Pons (tissue), 1 donor: ENCODE data around the gene AUH.

Source experiments
- DNase-seq: peaks from one replicate; pipeline ENCODE4 v3.0.0-alpha.2; 2016; ENCODE audit warnings: low spot score

The AUH gene

DNA sequence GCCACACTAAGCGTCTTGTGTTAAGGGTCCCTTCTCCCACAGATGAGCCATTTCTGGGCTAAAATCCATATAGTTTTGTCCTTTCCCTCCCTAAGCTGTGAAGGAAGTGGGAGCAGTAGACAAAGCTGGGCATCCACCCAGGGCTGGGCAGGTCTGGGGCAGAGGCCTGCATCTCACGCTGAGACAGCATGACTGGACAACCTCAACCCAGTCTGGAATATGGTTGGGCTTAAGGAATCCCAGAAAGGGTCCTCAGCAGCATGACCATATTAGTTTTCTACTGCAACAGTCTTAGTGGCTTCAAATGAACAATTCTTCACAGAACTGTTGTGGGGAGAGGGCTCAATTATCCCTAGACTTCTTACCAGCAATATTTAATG, 173.8 kb downstream of the AUH start:
- no peak for DNase-seq

DNA sequence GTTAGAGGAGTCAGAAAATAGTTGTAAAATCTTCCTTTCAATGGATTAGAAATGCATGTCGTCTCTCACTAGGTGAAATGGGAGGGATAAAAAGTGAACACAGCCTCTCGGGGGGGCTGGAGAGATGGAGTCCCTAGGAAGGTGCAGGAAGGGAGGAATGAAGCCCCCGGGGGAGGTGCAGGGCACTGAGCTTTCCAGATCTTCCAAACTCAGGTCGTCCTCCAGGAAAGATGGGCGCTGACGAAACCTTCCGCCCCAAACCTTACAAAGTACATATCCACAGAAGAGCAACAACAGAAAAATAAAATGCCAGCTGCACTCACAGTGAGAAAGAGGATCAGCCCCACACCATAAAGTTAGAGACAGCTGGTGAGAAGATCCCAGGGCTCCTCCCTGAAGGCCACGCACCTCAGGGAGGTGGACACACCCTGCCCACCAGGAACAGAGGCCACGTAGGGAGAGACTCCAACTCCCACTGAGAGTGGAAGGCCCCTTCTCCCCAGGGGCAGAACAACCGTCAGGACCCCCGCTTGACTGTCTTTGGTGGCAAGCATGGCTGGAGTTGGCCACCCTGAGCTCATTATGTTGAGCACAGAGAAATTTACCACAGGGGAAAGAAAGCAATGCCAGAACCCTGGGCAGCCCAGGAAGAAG, 174.3 kb downstream of the AUH start:
- DNase-seq = no peak

DNA sequence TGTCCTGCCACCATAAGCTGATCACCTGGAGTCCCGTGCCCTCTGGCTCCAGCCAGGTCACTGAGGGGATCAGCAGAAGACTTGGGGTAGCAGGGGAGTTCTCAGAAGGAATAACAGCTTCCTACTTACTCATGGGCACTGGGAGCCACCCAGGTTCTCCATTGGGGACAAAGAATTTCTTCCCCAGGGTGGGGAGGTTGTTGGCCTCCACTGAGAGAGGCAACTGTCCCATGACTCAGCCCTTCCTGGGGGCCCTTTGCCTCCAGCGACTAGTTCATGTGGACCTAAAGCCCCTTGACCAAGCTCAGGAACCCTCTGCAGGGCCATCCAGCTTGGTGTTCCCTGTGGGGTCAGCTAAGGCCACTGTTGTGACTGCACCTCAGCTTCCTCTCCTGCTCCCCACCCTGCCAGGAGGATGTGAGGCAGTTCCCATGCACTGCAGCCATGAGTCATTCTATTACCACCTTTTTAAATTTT, 175.0 kb downstream of the AUH start:
- no peak for DNase-seq

DNA sequence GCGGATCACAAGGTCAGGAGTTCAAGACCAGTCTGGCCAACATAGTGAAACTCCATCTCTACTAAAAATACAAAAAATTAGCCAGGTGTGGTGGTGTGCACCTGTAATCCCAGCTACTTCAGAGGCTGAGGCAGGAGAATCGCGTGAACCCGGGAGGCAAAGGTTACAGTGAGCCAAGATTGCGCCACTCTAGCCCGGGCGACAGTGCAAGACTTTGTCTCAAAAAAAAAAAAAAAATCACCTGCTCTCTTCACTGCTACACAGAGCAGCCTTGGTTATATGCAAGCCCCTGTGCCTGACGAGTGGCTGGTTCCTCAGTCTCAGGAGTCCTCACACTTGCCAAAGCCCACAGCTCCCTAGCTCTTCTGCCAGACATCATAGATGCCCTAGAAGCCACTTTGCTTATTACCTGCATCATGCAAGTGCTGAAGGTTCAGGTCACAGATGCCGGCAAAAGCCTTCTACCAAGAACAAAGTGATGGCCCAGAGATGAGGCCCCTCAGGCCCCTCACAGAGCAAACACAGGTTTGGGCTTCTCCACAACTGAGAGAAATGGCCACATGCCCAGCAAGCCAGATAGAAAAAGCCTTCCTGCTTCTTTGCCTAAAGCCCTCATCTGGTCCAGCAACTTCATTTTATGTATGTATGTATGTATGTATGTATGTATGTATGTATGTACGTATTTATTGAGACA, 176.4 kb downstream of the AUH start:
- DNase-seq = no peak

DNA sequence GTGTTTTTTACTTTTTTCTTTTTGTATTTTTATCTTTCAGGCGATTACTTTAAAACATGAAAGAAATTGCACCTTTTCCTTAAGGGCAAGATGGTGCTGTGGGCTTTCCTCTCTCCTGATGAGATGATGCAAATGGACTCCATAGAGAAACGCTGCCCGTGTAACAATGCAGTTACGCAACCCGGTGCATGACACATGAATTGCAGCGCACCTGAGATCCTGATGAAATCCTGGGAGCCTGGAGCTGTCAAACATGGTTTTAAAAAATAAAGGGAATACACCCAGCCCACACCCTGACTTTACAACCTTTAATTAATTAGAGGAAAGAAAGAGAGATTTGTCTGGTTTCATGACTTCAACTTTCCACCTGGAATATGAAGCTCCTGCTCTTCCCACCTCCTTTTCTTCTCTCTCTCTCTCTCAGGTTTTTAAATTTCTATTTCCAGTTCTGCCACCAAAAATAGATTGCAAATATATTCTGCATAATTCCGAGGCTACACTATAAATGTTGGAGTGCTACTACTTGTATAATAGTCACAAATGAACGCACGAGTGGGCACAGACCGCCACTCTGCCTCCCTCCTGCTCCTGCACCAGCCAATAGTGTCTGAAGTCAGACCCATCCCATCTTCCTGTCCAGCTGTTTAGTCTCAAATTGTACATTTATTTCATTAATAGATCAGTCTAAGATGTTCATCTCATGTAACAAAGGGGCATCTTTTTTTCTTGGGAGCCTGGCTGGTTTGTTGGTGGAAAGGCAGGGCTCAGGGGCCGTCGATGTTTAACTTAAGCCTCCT, 179.1 kb downstream of the AUH start:
- DNase-seq = no peak

DNA sequence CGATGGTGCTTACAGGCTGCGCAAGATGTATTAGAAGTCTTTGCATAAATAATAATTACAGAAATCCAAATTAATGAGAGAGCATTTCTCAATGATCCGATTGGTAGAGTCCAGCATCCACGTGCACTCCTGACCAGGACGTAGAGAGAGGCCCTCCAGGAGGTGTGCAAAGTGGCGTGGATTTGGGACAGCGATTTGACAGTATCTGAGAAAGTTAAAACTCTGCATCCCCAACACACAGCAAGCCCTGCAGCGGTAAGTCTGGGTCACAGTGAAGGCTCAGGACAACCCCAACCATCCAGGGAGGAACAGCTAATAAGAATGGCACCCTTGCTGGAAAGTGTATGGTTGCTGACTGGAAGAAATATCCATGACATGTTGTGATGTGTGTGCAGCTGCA, 180.2 kb downstream of the AUH start:
- DNase-seq = no peak

DNA sequence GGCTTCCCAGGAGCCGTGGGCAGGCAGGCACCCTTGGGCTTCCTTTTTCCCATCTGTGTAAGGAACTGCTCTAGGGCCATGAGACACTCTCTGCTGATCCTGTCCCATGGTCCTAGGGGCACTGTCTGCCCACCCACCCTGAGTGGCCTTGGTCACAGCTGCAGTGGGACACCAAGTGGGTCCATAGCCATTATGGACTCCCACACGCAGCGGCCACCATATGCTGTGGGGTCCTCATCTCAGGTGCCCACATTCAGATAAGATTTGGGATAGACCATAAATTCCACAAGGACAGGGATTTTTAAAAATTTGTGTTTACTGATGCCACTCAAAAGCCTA, 180.8 kb downstream of the AUH start:
- DNase-seq = no peak

DNA sequence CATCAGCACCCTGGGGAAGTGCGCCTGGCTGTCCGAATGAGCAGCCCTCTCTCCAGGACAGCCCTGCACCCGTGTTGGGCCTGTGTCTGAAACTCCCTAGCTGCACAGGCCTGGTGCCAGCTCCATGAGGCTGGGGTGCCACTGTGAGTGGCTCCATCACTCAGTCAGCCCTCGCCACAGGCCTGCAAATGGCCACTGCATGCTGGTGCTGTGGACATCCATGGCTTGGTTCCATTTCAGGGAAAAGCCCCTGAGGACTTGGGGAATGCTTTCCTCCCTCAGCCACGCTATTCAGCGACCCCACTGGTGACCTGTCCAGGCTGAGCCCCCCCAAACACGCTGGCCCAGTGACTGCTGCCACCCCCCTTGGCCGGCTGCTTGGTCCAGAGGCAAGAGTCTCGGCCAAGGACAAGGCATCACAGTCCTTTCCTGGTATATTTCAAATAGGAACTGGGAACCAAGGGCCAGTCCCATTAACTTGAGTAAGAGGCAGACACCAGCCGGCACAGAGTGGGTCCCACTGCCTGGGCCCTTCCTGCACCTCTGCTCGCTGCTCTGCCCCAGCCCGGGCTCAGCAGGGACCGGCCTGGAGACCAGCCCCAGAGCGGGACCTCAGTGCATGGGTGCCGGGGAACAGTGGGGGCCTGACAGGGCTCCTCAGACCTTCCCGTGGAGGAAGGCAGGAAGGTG, 181.3 kb downstream of the AUH start:
- DNase-seq = no peak

DNA sequence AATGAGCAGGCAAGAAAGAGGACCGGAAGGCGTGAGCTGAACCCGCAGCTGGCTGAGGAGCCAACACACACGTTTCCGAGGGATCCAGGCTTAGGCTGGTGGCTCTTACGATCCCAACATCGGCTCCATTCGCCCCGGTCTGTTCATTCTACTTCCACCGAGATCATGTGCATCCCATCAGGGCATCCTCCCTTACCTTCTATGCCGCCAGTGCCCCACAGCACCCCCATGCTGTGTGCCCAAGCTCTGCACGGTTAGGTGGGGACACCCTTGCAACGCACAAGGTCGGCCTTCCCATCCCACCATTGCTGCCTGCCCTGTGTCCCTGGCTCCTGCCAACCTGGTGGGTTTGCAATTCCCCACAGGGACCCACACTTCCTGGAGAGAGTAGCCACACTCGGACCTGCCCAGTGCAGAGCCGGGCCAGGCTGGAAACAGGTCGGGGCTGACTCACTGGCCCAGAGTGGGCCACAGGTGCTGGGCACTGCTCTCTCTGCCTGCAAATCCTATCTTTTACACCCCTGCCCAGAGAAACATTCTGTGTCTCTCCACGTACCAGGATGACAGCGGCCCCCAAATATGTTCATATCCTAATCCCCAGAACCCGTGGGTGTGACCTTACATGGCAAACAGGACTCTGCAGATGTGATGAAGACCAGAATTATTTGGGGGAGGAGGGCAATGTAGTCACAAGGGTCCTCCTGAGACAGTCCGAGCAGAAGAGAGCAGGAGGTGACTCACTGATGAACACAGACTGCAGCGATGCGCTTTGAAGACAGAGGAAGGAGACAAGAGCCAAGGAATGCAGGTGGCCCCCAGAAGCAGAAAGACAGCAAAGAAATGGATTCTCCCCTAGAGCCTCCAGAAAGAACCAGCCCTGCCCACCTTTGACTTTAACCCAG, 182.2 kb downstream of the AUH start:
- no peak for DNase-seq

DNA sequence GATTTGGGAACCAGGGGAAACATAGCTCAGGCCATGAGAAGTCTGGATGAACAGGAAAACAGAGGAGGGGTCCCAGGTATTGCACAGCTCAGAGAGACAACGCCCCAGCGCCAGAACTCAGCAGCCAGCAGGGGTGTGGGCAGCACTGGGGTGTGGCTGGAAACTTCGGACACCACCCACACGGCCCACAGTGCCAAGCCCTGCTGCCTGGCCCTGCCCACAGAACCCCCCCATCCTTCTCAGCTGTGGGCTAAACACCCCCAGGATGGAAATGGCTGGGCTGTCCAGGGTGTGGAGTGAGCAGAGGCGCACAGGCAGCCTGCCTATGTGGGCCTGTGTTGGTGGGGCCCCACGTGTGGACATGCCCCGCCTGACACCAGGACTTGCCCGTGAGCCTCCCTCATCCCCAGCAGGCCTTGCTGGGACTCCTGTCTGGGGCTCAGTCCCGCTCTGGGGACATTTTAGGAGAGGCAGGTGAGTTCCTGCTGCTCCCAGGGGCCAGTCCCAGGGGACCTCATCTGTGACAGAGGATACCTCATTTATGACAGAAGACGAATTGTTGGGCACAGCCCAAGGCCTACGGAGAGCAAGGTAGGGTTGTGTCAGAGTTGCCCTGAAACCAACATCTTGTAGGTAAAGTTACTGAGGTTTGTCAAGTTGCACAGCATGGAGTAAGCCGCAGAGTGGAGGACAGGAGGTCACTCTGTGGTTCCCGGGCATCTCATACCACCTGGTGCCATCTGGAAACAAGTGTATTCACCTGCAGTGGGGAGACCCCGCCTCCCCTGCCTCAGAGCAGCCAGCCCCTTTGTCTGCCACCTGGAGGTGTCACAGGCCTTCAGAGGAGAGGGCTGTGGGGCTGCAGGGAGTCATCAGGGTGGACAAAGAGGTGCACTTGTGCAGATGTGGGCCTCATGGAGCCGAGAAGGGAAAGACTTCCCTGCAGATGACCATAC, 183.2 kb downstream of the AUH start:
- no peak for DNase-seq

DNA sequence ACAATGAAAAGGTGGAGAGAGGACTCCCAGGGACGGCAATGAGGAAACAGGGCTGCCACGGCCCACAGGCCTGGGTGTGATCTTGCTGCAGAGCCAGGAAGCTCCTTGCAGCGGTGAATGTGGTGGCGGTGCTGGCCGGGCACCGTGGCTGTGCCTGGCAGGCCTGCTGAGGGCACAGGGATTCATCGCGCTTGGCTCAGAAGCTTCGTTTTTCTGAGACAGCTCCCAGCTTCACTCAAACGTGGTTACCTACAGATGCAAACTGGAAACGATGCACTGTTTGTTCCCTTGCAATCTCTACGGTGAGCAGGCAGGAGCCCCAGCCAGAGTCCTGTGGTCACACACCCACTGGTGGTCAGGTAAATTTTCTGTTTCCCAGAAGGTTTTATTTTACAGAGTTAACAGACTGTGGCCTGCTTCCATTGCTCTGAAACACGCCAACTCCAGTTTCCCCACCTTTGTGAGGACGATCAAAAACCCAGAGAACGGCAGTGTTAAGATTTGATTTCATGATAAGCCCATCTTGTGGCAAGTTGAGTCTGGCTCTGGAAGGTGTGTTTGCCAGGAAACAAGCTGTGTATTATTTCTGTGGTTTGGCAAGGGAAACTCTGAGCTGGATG, 183.9 kb downstream of the AUH start:
- DNase-seq = no peak

DNA sequence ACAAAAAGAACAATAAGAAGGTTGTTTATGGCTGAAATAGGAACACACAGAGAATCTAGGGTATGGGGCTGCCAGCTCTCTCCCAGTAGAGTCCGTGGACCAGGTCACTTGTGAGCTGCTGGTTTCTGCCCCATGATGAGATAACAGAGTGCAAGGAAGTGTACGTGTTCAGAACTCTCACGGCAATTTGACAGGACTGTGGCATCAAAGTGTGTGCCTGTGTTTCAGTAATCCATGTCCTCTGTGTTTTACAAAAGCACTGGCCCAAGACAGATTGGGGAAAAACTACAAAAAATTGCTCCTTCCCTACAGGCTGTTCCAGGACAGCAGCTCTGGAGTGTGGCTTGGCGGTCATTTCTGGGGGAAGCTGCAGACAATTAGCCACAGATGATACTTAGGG, 184.6 kb downstream of the AUH start:
- no peak for DNase-seq

DNA sequence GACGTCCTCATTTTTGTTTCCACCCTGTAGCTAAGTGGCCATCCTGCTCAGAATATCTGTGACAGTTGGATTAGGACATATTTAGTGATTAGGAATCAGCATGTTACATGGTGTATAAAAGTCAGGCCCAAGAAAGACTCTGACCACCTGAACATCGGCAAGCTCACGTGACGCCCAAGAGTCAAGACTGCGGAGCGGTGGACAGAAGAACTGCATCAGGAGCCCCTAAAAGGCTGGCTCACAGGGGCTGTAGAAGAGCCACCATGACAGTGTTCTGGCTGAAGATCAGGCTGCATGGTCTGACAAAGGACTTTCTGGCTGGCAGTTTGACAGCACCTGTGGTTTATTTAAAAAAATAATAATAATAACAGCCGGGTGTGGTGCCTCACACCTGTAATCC, 185.3 kb downstream of the AUH start:
- no peak for DNase-seq

DNA sequence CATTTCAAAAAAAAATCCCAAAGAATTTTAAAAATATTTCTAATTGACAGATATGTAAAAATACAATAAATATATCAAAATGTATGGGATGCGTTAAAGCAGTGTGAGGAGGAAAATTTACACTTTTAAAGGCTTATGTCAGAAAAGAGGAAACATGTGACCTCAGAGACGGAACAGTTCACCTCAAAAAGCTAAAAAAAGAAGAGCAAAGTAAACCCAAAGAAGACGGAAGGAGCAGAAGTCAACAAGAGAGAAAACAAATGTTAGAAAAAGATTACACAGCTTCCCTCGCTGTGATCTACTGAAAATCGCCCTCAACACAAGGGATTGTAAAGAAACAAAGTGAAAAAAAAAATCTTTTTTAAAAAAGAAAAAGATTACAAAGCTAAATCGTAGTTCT, 186.9 kb downstream of the AUH start:
- DNase-seq = peak; percentile 62

DNA sequence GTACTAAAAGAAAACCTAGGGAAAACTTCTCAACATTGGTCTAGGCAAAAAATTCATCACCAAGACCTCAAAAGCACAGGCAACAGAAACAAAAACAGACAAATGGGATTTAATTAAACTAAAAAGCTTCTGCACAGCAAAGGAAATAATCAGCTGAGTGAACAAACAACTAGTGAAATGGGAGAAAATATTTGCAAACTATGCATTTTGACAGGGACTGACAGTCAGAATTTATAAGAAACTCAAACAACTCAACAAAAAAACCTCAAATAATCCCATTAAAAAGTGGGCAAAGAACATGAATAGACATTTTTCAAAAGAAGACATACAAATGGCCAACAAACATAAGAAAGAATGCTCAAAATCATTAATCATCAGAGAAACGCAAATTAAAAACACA, 189.4 kb downstream of the AUH start:
- no peak for DNase-seq

DNA sequence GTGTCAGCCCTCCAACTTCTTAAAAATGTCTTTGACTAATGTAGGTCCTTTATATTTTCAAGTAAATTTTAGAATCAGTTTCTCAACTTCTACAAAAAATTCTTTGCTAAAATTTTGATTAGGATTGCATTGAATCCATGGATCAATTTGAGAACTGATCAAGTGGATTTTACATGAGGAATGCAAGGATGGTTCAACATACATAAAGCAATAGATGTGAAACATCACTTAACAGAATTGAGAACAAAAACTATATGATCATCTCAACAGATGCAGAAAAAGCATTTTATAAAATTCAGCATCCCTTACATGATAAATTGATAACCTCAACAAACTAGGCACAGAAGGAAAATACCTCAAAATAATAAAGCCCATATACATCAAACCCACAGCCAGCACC, 190.8 kb downstream of the AUH start:
- no peak for DNase-seq

DNA sequence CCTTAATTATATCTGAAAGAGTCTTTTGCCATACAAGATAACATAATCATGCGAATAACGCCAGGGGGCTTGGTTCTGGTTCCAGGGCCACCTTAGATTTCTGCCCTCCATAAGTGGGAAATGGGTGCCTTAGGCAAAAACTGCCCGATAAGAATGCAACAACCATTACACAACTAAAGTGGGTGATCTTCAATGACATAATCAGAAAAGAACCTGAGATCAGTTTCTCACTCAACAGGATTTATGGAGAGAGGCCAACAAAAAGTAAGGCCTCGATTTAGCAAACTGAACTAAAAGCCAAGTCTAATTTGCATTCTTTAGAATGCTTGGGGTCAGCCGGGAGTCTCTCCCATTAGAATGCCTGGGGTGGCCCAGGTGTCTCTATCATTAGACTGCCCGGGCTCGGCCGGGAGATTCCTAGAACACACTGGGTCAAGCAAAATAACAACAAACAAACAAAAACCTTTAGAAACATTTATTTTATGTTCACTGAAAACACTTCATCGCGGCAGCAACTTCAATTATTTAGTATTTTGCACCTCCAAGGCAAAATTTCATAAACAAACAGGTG, 194.8 kb downstream of the AUH start:
- no peak for DNase-seq

DNA sequence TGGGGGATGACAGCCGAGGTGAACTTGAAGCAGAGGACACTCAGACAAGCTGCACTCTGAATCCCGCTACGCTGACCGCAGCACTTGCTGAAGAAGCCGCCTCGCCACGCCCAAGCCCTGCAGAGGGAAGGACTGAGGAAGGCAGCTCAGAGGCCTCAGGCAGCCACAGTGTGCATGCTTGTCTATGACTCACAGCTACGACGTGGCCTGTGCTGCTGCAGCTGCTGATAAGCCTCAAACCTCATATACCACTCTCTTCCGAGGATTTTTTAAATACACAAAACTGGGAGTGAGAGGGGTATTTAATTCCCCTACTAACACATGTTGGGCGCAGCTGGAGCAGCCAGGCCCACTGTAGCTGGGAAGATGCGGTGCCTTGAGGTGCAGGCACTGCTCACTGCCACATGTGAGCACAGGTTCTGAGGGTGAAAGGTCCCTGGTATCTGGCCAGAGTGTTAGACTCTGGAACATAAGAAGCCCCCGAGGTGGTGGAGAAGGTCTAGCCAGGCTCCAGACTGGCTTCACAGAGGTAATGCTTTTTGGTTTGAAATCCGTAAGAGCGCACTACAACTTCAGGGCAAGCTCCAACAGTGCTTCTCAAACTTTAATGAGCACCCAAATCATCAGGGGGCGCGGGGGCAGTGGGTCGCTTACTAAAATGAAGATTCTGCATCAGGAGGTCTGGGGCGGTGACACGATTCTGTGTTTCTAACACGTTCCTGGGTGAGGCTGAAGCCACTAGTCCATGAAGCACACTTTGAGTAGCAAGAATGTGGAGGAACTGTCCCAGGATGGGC, 196.8 kb downstream of the AUH start:
- DNase-seq = peak; percentile 58
